ENCODE data around the gene TPX2. TPM values are rescaled to one million over a fixed set of nuclear protein-coding genes. Genes with fewer than 3 reads are reported as not detected.

Gene TPX2
- total and polyA plus RNA-seq, 2 of the 8 experiments (the other 6 are each of a cell fraction or from before 2014, with no cell fraction given), result 43.6 to 125 TPM

DNA sequence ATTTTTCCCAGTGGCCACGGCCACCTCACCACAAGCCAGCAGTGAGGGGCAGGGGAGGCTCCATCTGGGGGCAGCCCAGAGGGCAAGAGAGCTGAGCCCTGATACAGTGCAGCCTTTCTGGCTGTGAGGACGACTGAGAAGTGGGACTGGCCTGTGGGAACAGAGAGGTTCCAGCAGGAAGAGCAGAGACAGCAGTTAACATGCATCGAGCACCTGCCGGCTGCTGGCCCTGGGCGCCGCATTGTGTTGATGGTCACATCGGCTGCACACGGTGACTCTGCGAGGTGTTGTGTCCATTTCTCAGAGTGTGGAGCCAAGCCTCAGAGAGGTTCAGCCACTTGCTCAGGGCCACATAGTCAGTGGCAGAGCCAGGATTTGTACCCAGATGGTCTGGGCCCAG lies 96.5 kb downstream of the TPX2 start (continued):
- no peak for TF ChIP-seq POU5F1 (IDR thresholded peaks at IDR 0.05; ENCODE audit: low read depth, low read length)
- TF ChIP-seq CREB1 (IDR thresholded peaks at IDR 0.05), result no peak
- TF ChIP-seq HDAC2 (IDR thresholded peaks at IDR 0.05; ENCODE audit: borderline replicate concordance in 1 of 2, low read depth in 2 of 2, low read length in 2 of 2), result no peak
- TF ChIP-seq SP1 (IDR thresholded peaks at IDR 0.05; ENCODE audit: low read depth, low read length), result no peak
- no peak for TF ChIP-seq SIN3A (conservative IDR thresholded peaks at IDR 0.05 in 1 of 2, IDR thresholded peaks at IDR 0.05 in 1 of 2; ENCODE audit: low read depth in 1 of 2, low read length in 2 of 2)
- TF ChIP-seq CEBPB (IDR thresholded peaks at IDR 0.05; ENCODE audit: low read depth, low read length), result no peak
- no peak for TF ChIP-seq ATF3 (IDR thresholded peaks at IDR 0.05; ENCODE audit: insufficient read depth, low read depth, low read length)
- no peak for TF ChIP-seq KDM4A (IDR thresholded peaks at IDR 0.05; ENCODE audit: low read depth, low read length, severe bottlenecking)
